Measurements from ENCODE around the gene TBC1D24.
"Not testable (repeated sequence)": the region's sequence is repeated elsewhere in the genome, so short reads cannot be mapped to it uniquely, and the experiment has no call there.

Gene TBC1D24

GRCh38 chr16:2539192-2539844, 64.4 kb downstream of the TBC1D24 start:
- peak overlapping the region; percentile 83 for H3K4me3 ChIP-seq (ENCODE audit: low read depth, low read length)
- not testable (repeated sequence) for H3K27ac ChIP-seq (ENCODE audit: low read depth, low read length); H3K36me3 ChIP-seq (ENCODE audit: insufficient read depth, low read length); H2AFZ ChIP-seq (ENCODE audit: low read length, unreplicated experiment); H3K27me3 ChIP-seq (ENCODE audit: insufficient read depth, low read length)
- H3K4me1 ChIP-seq (ENCODE audit: control insufficient read depth, insufficient read depth, low read length, unreplicated experiment) = peaks cover 17% of the 10 kb centered on the region
- peaks cover 36% of the 10 kb centered on the region for H3K79me2 ChIP-seq (ENCODE audit: control insufficient read depth, insufficient read depth, low read length, unreplicated experiment)

DNA sequence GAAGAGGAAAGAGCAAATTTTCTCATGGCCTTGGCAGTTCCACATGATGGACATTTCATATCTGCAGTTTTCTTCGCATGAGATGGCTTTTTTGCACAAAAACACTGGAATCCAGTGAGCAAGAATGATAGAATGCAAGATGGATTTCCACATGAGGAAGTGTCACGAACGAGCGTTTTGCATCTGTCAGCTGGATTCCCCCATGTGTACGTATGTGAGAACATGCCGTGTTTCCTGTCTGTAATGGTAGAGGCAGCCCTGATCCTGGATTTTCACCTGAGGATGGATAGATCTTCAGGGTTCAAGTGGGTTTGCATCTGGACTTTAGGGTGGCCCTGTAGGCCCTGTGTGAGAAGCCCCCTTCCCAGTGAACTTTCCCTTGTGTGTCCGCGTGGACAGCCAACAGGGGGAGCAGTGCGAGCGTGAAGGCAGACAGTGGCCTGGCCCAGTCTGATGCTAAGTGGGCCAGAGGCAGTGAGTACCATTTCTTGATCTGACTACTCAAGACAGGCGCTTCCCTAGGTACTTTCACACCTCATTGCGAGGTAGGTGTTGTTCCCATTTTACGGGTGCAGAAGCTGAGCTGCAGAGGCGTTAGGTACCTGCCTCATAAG, 65.0 kb downstream of the TBC1D24 start:
- Histone ChIP-seq H3K4me3 (ENCODE audit: low read depth, low read length) (peak overlapping the region; percentile 83; the same call in 1 of the 2 replicates), H3K79me2 (ENCODE audit: control insufficient read depth, insufficient read depth, low read length, unreplicated experiment) (peaks cover 38% of the 10 kb centered on the region)
- not testable (repeated sequence) for H3K27ac ChIP-seq (ENCODE audit: low read depth, low read length)

GRCh38 chr16:2540912-2541311, 66.0 kb downstream of the TBC1D24 start:
- not testable (repeated sequence) for H2AFZ ChIP-seq (ENCODE audit: low read length, unreplicated experiment); H3K4me3 ChIP-seq (ENCODE audit: low read depth, low read length); H3K27me3 ChIP-seq (ENCODE audit: insufficient read depth, low read length); H3K36me3 ChIP-seq (ENCODE audit: insufficient read depth, low read length); H3K27ac ChIP-seq (ENCODE audit: low read depth, low read length)
- H3K79me2 ChIP-seq (ENCODE audit: control insufficient read depth, insufficient read depth, low read length, unreplicated experiment) = peaks cover 47% of the 10 kb centered on the region
- H3K4me1 ChIP-seq (ENCODE audit: control insufficient read depth, insufficient read depth, low read length, unreplicated experiment) = peaks cover 12% of the 10 kb centered on the region

More for the DNA sequence above, 65.0 kb downstream of the TBC1D24 start:
- H3K4me1 ChIP-seq (ENCODE audit: control insufficient read depth, insufficient read depth, low read length, unreplicated experiment) = peaks cover 17% of the 10 kb centered on the region
- not testable (repeated sequence) for H2AFZ ChIP-seq (ENCODE audit: low read length, unreplicated experiment); H3K36me3 ChIP-seq (ENCODE audit: insufficient read depth, low read length); H3K27me3 ChIP-seq (ENCODE audit: insufficient read depth, low read length)

- not testable (repeated sequence) for H3K4me3 ChIP-seq (ENCODE audit: low read depth, low read length); H3K27me3 ChIP-seq (ENCODE audit: insufficient read depth, low read length); H2AFZ ChIP-seq (ENCODE audit: low read length, unreplicated experiment); H3K36me3 ChIP-seq (ENCODE audit: insufficient read depth, low read length); H3K4me1 ChIP-seq (ENCODE audit: control insufficient read depth, insufficient read depth, low read length, unreplicated experiment); H3K27ac ChIP-seq (ENCODE audit: low read depth, low read length)
- peaks cover 52% of the 10 kb centered on the region for H3K79me2 ChIP-seq (ENCODE audit: control insufficient read depth, insufficient read depth, low read length, unreplicated experiment)
These were observed 66.5 kb downstream of the TBC1D24 start for GRCh38 chr16:2541409-2541808.

DNA sequence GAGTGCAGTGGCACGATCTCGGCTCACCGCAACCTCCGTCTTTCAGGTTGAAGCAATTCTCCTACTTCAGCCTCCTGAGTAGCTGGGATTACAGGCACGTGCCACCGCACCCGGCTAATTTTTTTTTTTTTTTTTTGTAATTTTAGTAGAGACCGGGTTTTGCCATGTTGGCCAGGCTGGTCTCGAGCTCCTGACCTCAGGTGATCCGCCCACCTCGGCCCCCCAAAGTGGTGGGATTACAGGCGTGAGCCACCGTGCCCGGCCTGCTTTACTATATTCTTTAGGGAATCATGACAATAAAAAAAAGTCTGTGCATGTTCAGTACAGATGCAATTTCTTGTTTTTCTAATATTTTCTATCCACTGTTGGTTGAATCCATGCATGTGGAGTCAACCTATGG, 68.8 kb downstream of the TBC1D24 start:
- H3K4me1 ChIP-seq (ENCODE audit: control insufficient read depth, insufficient read depth, low read length, unreplicated experiment); H3K27ac ChIP-seq (ENCODE audit: low read depth, low read length): not testable (repeated sequence)
- peaks cover 51% of the 10 kb centered on the region for H3K79me2 ChIP-seq (ENCODE audit: control insufficient read depth, insufficient read depth, low read length, unreplicated experiment)

DNA sequence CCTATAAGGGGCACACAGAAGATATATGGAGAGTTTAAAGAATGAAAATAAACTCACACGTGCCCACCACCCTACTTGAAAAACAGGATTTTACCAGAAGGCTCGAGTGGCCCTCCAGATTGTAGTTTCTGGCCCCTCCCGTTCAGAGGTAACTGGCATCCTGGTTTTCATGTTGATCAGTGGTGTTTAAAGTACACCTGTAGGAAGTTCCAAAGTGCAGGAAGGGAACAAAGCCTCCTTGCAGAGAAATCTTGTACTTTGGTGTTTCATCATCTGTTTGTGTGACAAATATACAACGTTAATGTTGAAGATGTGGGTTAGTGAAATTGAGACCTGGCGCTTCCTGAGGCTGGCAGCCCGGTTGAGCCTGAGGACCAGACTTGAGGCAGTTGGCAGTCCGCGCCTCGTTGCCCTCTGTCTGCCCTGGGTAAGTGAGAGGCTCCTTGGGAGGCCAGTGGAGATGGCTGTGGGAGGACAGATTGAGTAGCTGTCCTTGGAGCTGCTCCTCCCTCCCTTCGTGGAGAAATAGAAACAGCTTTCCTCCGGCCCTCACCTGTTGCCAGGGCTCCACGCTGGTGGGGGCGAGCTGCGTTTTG, 75.5 kb downstream of the TBC1D24 start:
- H3K4me1 ChIP-seq (ENCODE audit: control insufficient read depth, insufficient read depth, low read length, unreplicated experiment); H2AFZ ChIP-seq (ENCODE audit: low read length, unreplicated experiment); H3K4me3 ChIP-seq (ENCODE audit: low read depth, low read length); H3K27me3 ChIP-seq (ENCODE audit: insufficient read depth, low read length); H3K27ac ChIP-seq (ENCODE audit: low read depth, low read length); H3K36me3 ChIP-seq (ENCODE audit: insufficient read depth, low read length): not testable (repeated sequence)
- peaks cover 13% of the 10 kb centered on the region for H3K79me2 ChIP-seq (ENCODE audit: control insufficient read depth, insufficient read depth, low read length, unreplicated experiment)

More for the DNA sequence above, 68.8 kb downstream of the TBC1D24 start:
- H3K27me3 ChIP-seq (ENCODE audit: insufficient read depth, low read length); H2AFZ ChIP-seq (ENCODE audit: low read length, unreplicated experiment); H3K4me3 ChIP-seq (ENCODE audit: low read depth, low read length); H3K36me3 ChIP-seq (ENCODE audit: insufficient read depth, low read length): not testable (repeated sequence)

- not testable (repeated sequence) for H3K27me3 ChIP-seq (ENCODE audit: insufficient read depth, low read length); H2AFZ ChIP-seq (ENCODE audit: low read length, unreplicated experiment); H3K27ac ChIP-seq (ENCODE audit: low read depth, low read length)
These were observed 76.5 kb downstream of the TBC1D24 start for GRCh38 chr16:2551420-2551889.

GRCh38 chr16:2554709-2555425, 79.9 kb downstream of the TBC1D24 start:
- not testable (repeated sequence) for H3K79me2 ChIP-seq (ENCODE audit: control insufficient read depth, insufficient read depth, low read length, unreplicated experiment); H3K27ac ChIP-seq (ENCODE audit: low read depth, low read length); H3K36me3 ChIP-seq (ENCODE audit: insufficient read depth, low read length); H2AFZ ChIP-seq (ENCODE audit: low read length, unreplicated experiment); H3K4me1 ChIP-seq (ENCODE audit: control insufficient read depth, insufficient read depth, low read length, unreplicated experiment); H3K27me3 ChIP-seq (ENCODE audit: insufficient read depth, low read length); H3K4me3 ChIP-seq (ENCODE audit: low read depth, low read length)

More at GRCh38 chr16:2551420-2551889, 76.5 kb downstream of the TBC1D24 start:
- H3K36me3 ChIP-seq (ENCODE audit: insufficient read depth, low read length); H3K79me2 ChIP-seq (ENCODE audit: control insufficient read depth, insufficient read depth, low read length, unreplicated experiment); H3K4me3 ChIP-seq (ENCODE audit: low read depth, low read length); H3K4me1 ChIP-seq (ENCODE audit: control insufficient read depth, insufficient read depth, low read length, unreplicated experiment): not testable (repeated sequence)

Measured in ACC112 (cell line).